HAP-1 (cell line): ENCODE data around the gene NFATC1.

Experiments used
- DNase-seq, 2 experiments: peaks; one replicate each; pipeline ENCODE4 v3.0.0-alpha.2; 2016 to 2020; ENCODE audit warnings: low spot score in 2 of 2
- H3K27me3 ChIP-seq: fragments of 250-450 bp; sonication (Bioruptor Pico); 2 replicates; pipeline ENCODE4 v1.5.1; 2020; ENCODE audit warnings: low read depth, mild to moderate bottlenecking, moderate library complexity
- H3K36me3 ChIP-seq: fragments of 250-450 bp; sonication (Bioruptor Pico); replicated peaks from 2 replicates; pipeline ENCODE4 v1.5.1; 2020; ENCODE audit warnings: mild to moderate bottlenecking
- H3K4me1 ChIP-seq: fragments of 250-450 bp; sonication (Bioruptor Pico); 2 replicates; pipeline ENCODE4 v1.5.1; 2020; ENCODE audit warnings: mild to moderate bottlenecking
- H3K4me3 ChIP-seq: fragments of 250-450 bp; sonication (Bioruptor Pico); 2 replicates; pipeline ENCODE4 v1.5.1; 2020; ENCODE audit warnings: mild to moderate bottlenecking, moderate library complexity
- H3K9me3 ChIP-seq: fragments of 250-450 bp; sonication (Bioruptor Pico); 2 replicates; pipeline ENCODE4 v1.5.1; 2020; ENCODE audit warnings: mild to moderate bottlenecking, moderate library complexity
- in situ Hi-C: fragments of 300-500 bp; cut with MboI; formaldehyde crosslinking; loops from 3 replicates; pipeline ENCODE4 v1.14.3; 2020; ENCODE audit warnings: low sequenced_read_pairs, inconsistent platforms, mixed read lengths

The NFATC1 gene

DNA sequence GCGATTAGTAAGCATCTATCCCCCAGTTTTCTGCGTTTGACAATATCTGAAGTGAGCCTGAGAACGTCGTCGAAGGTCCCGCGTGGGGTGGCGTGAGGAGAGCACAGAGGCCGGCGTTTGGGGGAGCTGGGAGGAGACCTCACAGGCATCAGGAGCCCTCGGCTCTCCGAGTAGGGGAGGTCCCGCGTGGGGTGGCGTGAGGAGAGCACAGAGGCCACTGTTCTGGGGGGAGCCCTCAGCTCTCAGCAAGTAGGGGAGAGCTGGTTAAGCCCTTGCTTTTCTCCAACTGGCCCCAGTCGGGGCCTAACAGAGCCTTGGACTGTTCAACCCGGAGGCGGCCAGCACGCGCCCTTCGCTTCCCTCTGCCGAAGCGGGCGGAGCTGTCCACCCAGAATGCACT is 134.3 kb downstream of the NFATC1 start:
- Histone ChIP-seq H3K4me3 (no peak overlapping the region), H3K36me3 (no peaks in the 10 kb centered on the region; the same call in 1 of the 2 replicates), H3K27me3 (no peaks in the 10 kb centered on the region), H3K4me1 (no peaks in the 10 kb centered on the region), H3K9me3 (no peaks in the 10 kb centered on the region)
- in situ Hi-C loops, result no loop called here
- DNase-seq, result no peak

GRCh38 chr18:79530821-79531220 is 135.1 kb downstream of the NFATC1 start:
- DNase-seq, result no peak
- Histone ChIP-seq H3K4me1 (no peaks in the 10 kb centered on the region), H3K36me3 (no peaks in the 10 kb centered on the region; the same call in 1 of the 2 replicates), H3K4me3 (no peak overlapping the region), H3K27me3 (0 out of 2 replicates have a peak, but pooled peaks cover 3% of the 10 kb centered on the region), H3K9me3 (no peaks in the 10 kb centered on the region)
- in situ Hi-C loops, result no loop called here

DNA sequence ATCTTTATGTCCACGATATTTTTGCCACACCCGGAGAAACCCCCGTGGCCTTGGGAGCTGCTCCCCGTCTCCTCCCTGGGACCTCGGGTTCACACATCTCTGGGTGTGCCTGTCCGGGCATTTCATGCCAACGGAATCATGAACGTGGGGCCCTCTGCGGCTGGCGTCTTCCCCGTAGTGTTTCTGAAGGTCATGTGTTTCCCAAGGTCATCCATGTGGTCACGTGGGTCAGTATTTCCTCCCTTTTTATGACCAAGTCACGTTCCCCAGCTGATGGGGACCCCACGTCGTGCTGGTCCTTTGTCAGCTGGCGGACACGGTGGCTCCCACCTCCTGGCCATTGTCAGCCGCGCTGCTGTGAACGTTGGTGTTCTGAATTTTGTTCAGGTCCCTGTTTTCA is 135.7 kb downstream of the NFATC1 start:
- Histone ChIP-seq H3K4me3 (no peak overlapping the region), H3K9me3 (no peaks in the 10 kb centered on the region), H3K36me3 (no peaks in the 10 kb centered on the region; the same call in 1 of the 2 replicates), H3K4me1 (no peaks in the 10 kb centered on the region), H3K27me3 (0 out of 2 replicates have a peak, but pooled peaks cover 3% of the 10 kb centered on the region)
- no peak for DNase-seq
- in situ Hi-C loops, result no loop called here

DNA sequence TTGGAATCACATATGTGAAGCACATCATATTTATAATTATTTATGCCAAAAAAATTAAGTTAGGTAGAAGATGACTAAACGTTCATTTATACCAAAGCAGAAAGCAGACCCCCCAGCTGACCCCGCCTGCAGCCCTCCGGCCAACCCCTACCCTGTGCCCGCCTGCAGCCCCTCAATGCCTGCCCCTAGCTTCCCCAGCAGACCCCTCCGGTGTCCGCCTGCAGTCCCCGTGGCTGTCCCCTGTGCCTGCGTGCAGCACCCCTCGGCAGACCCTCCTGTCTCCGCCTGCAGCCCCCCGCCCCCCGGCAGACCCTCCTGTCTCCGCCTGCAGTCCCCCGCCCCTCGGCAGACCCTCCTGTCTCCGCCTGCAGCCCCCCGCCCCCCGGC is 136.2 kb downstream of the NFATC1 start:
- no peaks in the 10 kb centered on the region; the same call in 1 of the 2 replicates for H3K36me3 ChIP-seq
- 0 out of 2 replicates have a peak, but pooled peaks cover 3% of the 10 kb centered on the region for H3K27me3 ChIP-seq
- in situ Hi-C loops, result no loop called here
- H3K9me3 ChIP-seq, result no peaks in the 10 kb centered on the region
- H3K4me3 ChIP-seq, result no peak overlapping the region
- no peak for DNase-seq
- no peaks in the 10 kb centered on the region for H3K4me1 ChIP-seq

DNA sequence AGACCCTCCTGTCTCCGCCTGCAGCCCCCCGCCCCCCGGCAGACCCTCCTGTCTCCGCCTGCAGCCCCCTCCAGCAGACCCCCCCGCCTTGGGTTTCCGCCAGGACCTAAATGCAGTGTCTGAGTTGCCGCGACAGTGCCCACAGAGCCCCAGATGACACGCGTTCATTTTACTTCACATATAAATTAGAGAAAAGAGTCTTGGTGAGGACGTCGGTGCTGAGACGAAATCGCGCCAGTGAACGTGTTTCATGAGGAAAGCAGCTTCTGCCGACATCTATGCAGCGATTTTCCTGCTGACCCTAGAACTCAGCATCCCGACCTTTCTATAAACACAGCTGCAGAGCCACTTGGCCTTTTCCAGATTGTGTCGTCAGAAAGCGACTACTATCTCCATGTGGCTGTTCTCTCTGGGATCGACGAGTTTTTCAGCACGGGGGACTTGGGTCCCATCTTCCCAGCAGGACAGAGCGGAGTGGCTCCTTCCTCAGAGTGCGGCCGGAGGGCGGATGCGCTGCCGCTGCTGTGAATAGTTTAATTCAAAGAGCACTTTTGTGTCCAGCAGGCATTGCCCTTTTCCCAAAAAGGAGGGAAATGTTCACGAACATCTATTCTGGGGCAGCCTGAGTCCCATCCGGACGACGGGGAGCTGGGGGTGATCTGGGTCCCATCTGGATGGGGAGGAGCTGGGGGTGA is 136.7 kb downstream of the NFATC1 start:
- Histone ChIP-seq H3K9me3 (no peaks in the 10 kb centered on the region), H3K27me3 (0 out of 2 replicates have a peak, but pooled peaks cover 3% of the 10 kb centered on the region), H3K4me3 (no peak overlapping the region), H3K4me1 (no peaks in the 10 kb centered on the region), H3K36me3 (no peaks in the 10 kb centered on the region; the same call in 1 of the 2 replicates)
- in situ Hi-C loops, result no loop called here
- no peak for DNase-seq

- H3K36me3 ChIP-seq, result no peaks in the 10 kb centered on the region; the same call in 1 of the 2 replicates
- H3K9me3 ChIP-seq, result no peaks in the 10 kb centered on the region
- in situ Hi-C loops, result no loop called here
- H3K4me3 ChIP-seq, result no peak overlapping the region
- H3K27me3 ChIP-seq, result 0 out of 2 replicates have a peak, but pooled peaks cover 3% of the 10 kb centered on the region
- no peak for DNase-seq
- no peaks in the 10 kb centered on the region for H3K4me1 ChIP-seq
Measured at GRCh38 chr18:79533146-79533545, 137.4 kb downstream of the NFATC1 start.

DNA sequence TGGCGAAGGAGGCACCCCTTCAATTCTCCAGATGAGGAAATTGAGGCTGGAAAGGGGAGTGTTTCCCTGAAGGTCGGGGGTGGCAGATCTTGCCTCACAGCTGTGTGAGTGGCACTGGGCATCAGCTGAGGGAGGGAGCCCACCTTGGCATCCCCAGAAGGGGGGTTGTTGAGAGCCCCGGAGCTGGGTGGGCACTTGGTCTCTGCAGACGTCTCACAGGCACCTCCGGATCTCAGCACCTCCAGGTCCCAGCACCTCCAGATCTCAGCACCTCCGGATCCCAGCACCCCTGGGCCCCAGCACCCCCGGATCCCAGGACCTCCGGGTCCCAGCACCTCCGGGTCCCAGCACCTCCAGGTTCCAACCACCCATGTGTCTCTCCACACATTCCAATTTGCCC is 137.9 kb downstream of the NFATC1 start:
- Histone ChIP-seq H3K4me3 (no peak overlapping the region), H3K4me1 (no peaks in the 10 kb centered on the region), H3K36me3 (no peaks in the 10 kb centered on the region; the same call in 1 of the 2 replicates), H3K27me3 (0 out of 2 replicates have a peak, but pooled peaks cover 3% of the 10 kb centered on the region), H3K9me3 (no peaks in the 10 kb centered on the region)
- no peak for DNase-seq
- in situ Hi-C loops, result no loop called here

DNA sequence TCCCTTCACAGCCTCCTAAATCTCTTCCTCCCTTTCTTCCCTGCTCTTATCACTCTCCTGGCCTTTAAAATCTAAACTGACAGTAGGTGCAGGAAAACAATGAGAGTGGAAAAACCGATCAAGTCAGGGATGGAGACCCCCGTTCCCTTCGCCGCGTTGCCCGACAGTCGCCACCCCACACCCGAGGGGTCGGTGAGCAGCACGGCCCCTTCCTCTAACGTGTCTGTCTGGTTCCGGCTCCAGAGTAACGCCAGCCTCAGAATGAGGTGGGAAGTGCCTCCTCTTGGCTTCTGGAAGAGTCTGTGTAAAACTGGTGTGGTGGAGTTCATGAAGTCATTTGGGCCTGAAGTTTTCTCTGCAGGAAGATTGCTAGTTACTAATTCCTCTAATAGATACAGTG is 138.6 kb downstream of the NFATC1 start:
- 0 out of 2 replicates have a peak, but pooled peaks cover 3% of the 10 kb centered on the region for H3K27me3 ChIP-seq
- no peaks in the 10 kb centered on the region for H3K9me3 ChIP-seq
- no peaks in the 10 kb centered on the region for H3K4me1 ChIP-seq
- in situ Hi-C loops, result no loop called here
- H3K36me3 ChIP-seq, result no peaks in the 10 kb centered on the region
- no peak overlapping the region for H3K4me3 ChIP-seq
- no peak for DNase-seq

DNA sequence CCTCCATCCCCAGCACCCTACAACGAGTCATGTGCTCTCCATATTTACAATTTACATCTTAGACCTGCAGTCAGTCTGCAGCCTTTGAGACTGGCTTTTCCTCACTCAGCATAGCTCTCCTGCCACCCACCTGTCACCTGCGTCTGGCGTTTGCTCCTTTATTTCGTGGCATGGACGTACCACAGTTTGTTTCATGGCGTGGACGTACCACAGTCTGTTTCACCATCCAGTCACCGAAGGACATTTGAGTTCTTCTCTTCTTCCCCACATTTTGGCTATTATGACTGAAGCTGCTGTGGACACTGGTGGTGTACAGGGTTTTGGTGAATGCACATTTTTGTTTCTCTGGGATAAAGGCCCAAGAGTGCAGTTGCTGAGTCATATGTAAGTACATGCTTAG is 142.0 kb downstream of the NFATC1 start:
- H3K4me1 ChIP-seq, result no peaks in the 10 kb centered on the region
- 0 out of 2 replicates have a peak, but pooled peaks cover 3% of the 10 kb centered on the region for H3K27me3 ChIP-seq
- H3K4me3 ChIP-seq, result no peak overlapping the region
- in situ Hi-C loops, result no loop called here
- H3K9me3 ChIP-seq, result no peaks in the 10 kb centered on the region; the same call in 1 of the 2 replicates
- H3K36me3 ChIP-seq, result no peaks in the 10 kb centered on the region
- DNase-seq, result no peak

DNA sequence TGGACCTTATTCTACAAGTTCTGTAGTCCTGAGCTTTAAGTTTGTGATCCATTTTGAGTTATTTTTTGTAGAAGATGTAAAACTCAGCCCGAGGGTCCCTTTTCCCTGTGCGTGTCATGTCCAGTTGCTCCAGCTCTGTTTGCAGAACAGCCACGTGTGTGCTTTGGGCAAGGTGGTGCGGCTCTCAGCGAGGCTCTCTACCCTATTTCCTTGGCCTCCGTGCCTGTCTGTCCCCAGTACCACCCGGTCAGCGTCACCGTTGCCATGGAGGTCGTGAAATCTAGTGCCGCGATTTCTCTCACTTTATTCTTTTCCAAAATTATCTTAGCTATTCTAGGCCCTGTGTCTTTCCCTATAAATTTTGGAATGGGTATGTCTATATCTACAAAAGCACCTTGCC is 142.9 kb downstream of the NFATC1 start:
- Histone ChIP-seq H3K4me3 (no peak overlapping the region), H3K36me3 (no peaks in the 10 kb centered on the region), H3K27me3 (0 out of 2 replicates have a peak, but pooled peaks cover 3% of the 10 kb centered on the region), H3K4me1 (no peaks in the 10 kb centered on the region), H3K9me3 (no peaks in the 10 kb centered on the region; the same call in 1 of the 2 replicates)
- in situ Hi-C loops, result no loop called here
- no peak for DNase-seq

DNA sequence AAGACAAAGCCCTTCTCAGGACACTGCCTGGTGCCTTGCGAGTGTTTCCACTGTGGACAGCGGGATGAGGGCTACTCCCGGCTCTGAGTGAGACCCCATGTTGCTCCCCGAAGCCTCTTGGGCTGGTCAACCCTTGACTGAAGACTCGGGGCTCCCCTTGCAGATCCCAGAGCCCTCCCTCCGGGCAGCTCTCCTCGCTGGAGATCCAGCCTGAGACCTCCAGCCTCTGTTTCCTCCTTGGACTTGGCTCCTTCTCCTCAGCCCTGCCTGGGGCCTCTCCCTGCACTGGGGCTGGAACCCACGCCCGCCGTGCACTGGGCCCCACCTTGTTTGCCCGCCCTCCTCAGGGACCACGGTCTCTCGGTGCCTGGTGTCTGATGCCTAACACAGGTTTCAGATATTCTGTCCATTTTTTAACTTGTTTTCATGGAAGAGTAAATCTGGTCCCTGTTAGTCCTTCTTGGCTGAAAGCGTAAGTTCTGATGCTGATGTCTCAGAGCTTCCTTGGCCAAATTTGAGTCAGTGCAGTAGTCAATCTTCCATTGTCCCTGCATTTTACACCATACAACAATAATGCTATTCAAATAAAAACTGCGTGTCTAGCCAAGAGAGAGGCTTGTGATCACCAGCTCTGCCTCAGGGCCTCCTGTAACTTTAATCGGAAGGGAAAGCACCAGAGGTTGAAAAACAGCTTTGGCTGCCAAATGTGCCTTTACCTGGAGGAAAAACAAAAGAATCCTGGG is 144.6 kb downstream of the NFATC1 start:
- DNase-seq, result no peak
- Histone ChIP-seq H3K4me1 (no peaks in the 10 kb centered on the region), H3K9me3 (no peaks in the 10 kb centered on the region; the same call in 1 of the 2 replicates), H3K4me3 (no peak overlapping the region), H3K36me3 (no peaks in the 10 kb centered on the region), H3K27me3 (0 out of 2 replicates have a peak, but pooled peaks cover 3% of the 10 kb centered on the region)
- in situ Hi-C loops, result no loop called here

DNA sequence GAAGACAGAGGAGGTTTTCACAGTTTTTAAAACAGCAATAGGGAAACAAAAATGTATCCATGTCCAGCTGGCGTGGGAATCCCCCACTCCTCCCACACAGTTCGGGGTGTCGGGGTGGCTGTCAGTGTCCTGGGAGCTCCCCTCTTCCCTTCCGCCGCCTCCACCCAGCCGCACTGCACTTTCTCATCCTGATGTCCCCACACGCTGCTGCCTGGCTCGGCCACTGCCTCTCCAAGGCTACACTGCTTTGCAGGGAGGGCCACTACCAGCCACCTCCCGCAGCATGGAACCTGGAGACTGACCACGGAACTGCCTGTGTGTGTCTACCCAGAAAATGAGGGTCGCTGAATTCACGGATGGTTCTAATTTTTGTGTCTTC is 145.2 kb downstream of the NFATC1 start:
- H3K9me3 ChIP-seq, result no peaks in the 10 kb centered on the region; the same call in 1 of the 2 replicates
- in situ Hi-C loops, result no loop called here
- H3K4me1 ChIP-seq, result no peaks in the 10 kb centered on the region
- H3K36me3 ChIP-seq, result no peaks in the 10 kb centered on the region
- H3K4me3 ChIP-seq, result no peak overlapping the region
- no peak for DNase-seq
- H3K27me3 ChIP-seq, result no peaks in the 10 kb centered on the region

GRCh38 chr18:79542213-79542612 is 146.5 kb downstream of the NFATC1 start:
- in situ Hi-C loops, result no loop called here
- DNase-seq, result no peak
- no peaks in the 10 kb centered on the region for H3K4me1 ChIP-seq
- no peaks in the 10 kb centered on the region for H3K27me3 ChIP-seq
- no peak overlapping the region for H3K4me3 ChIP-seq
- no peaks in the 10 kb centered on the region for H3K36me3 ChIP-seq
- no peaks in the 10 kb centered on the region; the same call in 1 of the 2 replicates for H3K9me3 ChIP-seq
